GM18499 (cell line): ENCODE results near the gene UBR3.
"Not testable (repeated sequence)": the region's sequence is repeated elsewhere in the genome, so short reads cannot be mapped to it uniquely, and the experiment has no call there.

Experiments
- ATAC-seq: cut with Tn5 transposase; IDR thresholded peaks from one replicate; pipeline ENCODE4 v1.9.1; 2021; ENCODE audit warnings: moderate number of reproducible peaks; ENCODE audit not compliant: insufficient read depth, unreplicated experiment

The UBR3 gene

DNA sequence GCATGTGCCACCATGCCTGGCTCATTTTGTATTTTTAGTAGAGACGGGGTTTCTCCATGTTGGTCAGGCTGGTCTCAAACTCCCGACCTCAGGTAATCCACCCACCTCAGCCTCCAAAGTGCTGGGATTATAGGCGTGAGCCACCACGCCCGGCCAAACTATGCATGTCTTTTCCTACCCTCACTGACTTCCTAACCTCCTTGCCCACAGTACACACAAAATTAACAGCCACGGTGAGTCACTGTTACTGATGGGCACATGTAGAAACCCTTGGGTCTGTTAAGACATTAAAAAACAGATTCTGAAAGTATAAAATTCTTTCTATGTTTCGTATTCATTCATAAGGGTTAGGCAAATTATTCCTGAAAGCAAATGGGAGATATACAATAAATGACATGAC, 7.2 kb upstream of the UBR3 start:
- not testable (repeated sequence) for ATAC-seq

DNA sequence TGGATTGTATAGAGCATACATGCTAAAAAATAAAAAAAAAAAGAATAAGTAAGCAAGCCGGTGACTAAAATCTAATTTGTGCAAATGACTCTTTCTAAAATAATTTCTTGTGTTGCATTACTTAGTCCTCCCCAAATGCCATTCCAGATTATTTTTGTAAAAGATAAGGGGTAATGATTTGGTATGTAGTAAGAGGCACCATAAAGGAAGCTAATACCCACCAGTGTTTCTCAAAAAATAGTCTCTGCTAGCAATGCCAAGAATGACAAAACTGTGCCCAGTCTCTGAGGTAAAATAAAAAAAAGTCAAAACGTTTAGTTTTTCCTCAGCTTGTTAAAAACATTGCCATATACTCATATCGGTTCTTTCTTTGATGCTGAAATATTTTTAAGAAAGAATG, 5.2 kb upstream of the UBR3 start:
- ATAC-seq = no peak

DNA sequence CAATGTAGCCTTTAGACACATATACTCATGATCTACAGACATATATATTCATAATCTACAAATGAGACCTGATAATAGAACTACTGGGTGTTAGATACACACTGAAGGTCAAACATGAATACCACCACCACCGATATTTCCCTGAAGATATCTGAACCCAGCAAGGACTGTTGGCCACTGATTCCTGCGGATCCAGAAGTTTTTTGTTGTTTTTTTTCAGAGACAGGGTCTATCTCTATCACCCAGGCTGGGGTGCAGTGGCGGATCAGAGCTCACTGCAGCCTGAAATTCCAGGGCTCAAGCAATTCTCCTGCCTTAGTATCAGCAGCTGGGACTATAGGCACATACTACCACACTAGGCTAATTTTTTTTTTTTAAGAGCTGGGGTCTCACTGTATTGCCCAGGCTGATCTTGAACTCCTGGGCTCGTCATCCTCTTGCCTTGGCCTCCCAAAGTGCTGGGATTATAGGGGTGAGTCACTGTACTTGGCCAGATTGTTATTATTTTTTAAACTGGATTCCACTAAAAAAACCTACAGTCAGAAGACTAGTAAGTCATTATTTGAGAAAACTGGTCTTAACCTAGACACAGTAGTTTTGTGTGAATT, 4.4 kb upstream of the UBR3 start:
- no peak for ATAC-seq

DNA sequence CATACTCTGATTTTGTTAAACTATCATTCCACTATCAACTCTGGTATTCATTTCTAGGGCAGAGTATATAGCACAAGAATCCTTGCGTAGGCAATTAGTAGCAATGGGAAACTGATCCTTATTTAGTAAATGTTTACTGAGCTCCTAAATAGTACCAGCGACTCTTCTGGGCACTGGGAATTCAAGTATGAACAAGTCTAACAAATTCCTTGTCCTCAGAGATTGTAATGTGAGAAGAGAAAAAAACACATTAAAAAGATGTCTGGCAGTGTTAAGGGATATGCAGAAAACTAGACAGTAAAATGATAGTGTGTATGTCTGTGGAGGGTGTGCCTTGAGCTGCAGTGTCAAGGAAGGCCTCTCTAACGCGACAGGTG, 3.3 kb upstream of the UBR3 start:
- no peak for ATAC-seq

DNA sequence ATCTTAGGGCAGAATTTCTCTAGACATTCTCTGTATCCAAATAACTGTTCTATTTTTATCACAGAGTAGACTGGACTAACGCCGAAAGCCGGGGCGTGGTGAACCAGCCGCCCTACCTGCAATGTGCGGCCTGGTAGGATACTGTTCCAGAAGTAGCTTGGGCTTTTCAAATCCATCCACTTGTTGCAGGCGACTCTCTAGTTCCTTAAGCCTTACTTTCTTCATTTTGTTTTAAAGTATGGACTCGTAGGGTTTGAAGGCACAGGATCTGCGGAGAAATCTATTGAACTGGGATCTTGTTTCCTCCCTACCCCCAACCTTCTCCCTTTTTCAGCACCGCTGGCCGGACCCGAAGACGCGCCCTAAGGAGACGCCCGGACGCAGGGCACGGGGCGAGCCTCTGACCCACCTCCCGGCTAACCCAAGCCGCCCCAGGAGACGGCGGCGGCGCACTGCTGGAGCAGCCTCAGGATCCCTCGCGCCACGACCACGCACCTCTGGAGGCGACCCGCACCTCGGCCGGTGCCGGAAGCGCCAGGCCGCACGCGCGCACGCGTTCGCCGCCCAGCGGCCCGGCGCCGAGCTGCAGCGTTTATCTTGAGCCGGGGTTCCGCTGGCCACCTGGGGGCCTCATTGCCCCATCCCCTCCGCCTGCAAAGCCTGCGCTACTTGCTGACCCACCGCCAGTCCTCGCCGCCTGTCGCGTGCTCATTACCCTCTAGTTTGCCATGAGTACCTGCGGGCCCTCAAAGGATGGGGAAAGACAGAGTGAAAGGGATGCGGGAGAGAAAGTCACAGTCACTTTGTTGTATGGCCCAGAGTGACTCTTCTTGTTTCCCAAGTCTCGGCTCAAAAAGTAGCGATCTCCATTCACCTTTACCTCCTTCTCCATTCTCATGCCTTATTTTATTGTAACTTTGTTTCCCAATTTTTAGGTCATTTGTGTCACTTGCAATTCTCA, 2.6 kb upstream of the UBR3 start, which contains the start of gene METTL5:
Gene METTL5 (minus strand): TSS at position 533 of the 961 bp plus-strand sequence. CDS start 308 bp downstream, at position 225.
- no peak for ATAC-seq

DNA sequence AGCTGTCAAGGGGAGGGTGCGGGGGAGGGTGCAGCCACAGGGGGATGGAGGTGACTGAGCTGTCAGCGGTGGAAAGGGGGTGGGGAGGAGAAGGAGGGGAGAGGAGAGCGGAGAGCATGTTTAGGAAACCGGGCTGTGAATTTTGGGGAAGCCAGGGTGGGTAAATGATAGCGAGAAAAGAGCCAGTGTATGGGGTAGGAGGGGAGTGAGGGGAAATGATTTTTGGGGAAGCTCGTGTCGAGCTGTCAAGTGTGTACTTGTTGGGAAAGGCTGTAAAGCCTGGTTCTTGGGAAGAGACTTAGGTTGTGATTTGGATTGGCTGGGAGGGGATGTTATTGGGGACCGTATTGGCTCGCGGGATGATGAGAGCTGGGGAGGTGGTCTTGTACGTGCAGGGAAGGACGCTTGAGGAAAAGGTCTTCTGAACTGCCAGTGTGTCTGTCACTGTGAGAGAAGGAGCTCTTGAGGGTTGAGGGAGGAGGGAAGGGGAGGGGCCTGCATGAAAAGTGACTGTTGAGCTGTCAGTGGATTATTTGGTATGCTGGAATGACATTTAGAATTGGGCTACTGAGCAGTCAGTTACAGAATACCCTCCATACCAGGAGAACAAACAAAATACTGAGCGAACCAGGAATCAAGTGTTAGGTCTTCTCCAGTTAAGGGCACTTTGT, 1.0 kb downstream of the UBR3 start:
- ATAC-seq = no peak

DNA sequence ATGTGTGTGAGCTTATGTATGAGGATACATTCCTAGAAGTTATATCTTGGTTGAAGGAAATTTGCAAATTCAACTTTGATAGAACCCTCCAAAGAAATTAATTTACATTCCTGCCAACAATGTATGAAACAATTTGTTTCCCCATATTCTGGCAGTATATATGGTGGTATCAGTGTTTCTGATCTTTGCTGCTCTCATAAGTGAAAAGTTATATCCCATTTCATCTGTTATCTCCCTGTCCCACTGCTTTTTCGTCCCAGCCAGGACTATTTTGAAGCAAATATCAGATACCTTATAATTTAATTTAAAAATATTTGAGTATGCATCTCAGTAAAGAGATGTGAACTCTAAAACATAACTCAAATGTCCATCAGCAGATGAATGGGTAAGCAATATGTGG, 7.1 kb downstream of the UBR3 start:
- no peak for ATAC-seq

DNA sequence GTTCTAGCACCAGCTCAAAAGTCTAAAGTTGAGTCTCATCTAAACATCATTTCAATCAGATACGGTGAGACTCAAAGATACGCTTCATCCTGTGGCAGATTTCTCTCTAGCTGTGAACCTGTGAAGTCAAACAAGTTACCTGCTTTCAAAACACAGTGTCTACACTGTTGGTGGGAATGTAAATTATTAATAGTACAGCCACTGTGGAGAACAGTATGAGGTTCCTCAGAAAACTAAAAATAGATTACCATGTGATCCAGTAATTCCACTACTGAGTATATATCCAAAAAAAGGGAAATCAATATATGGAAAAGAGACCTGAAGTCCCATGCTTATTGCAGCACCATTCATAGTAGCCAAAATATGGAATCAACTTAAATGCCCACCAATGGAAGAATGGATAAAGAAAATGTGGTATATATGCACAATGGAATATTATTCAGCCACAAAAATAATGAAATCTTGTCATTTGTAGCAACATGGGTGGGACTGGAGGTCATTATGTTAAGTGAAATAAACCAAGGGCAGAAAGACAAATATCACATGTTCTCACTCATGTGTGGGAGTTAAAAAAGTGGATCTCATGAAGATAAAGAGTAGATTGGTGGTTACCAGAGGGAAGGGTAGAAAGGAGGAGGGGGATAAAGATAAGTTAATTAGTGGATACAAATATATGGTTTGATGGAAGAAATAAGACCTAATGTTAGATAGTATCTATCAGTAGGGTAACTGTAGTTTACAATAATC, 11.7 kb downstream of the UBR3 start:
- ATAC-seq = no peak

DNA sequence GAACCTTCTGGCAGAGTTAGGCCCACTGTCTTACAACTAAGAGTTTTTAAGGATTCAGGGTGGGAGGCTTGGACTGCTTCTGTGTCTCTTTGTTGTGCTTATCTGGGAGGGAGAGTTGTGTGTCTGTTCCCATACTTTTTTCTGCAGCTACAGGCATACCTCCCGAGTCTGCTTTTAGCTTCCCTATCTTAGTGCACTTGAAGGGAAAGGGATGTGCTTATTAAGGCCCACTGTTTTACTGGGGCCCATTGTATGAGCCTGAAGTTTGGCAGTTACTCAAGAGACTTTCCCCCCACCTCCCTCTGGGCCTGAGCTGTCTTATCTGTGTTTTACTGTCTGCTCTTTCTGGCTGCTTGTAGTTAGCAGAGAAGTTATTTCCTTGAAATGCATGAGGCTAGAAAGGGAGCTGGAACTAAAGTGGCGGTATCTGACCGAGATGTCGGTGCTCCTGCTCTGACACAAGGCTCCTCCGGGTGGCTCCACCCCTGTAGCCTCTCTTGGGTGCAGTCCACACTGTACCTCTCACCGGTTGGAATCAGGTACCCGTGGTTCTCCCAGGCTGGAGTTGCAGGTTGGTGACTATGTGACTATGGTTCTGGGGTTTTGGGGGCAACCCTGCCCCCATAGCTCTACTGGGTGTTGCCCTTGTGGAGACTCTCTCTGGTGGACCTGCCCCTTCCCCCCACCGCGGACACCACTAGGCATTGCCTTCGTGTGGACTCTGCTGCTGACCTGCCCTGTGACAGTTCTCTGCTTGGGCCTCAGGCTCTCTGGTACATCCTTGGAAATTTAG, 12.9 kb downstream of the UBR3 start:
- ATAC-seq = no peak

DNA sequence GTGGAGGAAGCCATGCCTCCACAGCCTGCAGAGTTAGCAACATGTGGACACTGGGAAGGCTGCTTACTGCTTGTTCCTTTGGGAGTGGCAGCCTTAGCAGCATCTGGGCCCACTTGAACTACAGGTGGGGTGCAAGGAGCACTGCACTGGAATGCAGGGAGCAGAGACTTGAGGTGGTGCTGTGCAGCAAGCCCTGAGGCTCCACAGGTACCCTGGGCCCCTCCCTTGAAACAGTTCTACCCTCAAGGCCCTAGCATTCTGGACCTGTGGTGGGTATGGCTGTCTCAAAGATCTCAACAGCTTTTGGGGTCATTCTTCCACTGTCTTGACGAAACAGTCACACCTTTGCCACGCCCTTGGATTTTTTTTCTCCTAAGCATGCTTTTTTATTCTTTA, 13.5 kb downstream of the UBR3 start:
- ATAC-seq = no peak

DNA sequence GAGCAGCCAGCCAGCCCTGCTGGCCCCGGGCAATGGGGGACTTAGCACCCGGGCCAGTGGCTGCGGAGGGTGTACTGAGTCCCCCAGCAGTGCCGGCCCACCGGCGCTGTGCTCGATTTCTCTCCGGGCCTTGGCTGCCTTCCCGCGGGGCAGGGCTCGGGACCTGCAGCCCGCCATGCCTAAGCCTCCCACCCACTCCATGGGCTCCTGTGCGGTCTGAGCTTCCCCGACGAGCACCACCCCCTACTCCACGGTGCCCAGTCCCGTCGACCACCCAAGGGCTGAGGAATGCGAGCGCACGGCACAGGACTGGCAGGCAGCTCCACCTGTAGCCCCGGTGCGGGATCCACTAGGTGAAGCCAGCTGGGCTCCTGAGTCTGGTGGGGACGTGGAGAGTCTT, 14.4 kb downstream of the UBR3 start:
- not testable (repeated sequence) for ATAC-seq

DNA sequence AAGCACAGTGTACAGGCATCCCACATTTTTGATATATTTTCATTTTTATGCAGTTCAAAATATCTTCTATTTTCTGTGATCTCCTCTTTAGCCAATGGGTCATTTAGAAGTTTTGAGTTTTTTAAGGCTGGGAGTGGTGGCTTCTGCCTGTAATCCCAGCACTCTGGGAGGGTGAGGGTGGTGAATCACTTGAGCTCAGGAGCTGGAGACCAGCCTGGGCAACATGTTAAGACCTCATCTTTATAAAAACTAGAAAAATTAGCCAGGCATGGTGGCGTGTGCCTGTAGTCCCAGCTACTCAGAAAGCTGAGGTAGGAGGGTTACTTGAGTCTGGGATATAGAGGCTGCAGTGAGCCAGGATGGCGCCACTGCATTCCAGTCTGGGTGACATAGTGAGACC, 17.8 kb downstream of the UBR3 start:
- ATAC-seq = no peak

DNA sequence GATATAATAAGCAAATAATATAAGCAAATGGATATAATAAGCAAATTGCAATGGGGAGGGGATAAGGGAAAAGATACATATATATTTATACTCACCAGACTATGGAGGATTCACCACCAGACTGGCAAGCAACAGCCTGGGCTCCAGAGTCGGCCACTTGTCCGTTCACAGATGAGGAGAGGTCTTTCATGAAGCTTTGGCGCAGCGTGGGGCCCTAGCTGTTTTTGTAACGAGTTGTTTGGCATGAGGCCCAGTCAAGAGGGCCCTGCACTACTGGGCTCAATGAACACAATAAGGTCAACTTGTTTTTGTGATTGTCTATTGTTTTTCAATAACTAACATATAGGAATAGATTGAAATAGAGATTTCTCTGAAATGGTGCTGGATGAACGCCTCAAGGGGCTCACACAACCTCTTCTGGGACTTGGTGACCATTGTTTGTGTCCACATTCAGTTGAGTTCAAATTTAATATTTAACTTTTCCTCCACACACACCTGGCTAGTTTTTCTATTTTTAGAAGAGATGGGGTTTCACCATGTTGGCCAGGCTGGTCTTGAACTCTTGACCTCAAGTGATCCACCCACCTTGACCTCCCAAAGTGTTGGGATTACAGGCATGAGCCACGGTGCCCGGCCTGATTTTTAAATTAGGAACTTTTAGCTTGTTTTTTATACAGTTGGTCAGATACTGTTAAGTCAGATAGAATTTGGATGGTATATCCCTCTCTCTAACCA, 21.9 kb downstream of the UBR3 start:
- ATAC-seq = not testable (repeated sequence)

DNA sequence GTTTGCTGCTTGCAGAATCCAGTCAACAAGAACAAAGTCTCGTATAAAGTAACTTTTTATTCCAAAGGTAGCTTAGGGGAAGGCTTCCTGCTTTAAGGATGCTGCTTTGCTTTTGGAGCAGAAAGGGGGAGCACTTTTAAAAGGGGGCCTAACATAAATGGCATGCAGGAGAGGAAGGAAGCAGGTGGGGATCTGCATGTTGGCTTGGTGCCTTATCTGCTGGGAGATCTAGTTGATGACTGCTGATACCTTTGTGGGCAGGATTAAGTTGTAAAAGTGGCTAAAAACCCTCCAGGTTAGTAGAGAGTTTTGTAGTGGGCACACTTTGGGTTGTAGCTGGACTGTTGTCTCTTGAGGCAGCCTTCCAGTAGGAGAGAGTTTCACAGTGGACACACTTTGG, 22.5 kb downstream of the UBR3 start:
- ATAC-seq = no peak

DNA sequence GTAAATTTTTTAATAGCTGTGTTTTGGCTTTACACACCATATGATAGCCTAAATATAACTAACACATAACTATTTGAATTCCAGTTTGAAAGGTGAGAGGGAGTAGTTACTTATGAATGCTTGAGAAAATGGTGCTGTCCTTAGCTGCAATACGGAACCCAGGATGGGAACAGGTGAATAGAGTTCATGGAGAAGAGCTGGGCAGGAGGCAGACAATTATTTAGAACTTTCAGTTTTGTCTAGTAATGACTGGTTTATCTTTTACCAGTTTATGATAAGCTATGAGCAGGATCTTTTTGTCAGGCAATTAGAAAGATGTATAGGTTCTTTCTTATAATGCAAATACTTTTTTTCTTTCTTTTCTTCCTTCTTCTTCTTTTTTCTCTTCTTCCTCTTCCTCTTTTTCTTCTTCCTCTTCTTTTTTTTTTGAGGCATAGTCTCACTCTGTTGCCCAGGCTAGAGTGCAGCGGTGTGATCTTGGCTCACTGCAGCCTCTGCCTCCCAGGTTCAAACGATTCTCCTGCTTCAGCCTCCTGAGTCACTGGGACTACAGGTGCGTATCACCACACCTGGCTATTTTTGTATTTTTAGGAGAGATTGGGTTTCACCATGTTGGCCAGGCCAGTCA, 25.9 kb downstream of the UBR3 start:
- no peak for ATAC-seq

DNA sequence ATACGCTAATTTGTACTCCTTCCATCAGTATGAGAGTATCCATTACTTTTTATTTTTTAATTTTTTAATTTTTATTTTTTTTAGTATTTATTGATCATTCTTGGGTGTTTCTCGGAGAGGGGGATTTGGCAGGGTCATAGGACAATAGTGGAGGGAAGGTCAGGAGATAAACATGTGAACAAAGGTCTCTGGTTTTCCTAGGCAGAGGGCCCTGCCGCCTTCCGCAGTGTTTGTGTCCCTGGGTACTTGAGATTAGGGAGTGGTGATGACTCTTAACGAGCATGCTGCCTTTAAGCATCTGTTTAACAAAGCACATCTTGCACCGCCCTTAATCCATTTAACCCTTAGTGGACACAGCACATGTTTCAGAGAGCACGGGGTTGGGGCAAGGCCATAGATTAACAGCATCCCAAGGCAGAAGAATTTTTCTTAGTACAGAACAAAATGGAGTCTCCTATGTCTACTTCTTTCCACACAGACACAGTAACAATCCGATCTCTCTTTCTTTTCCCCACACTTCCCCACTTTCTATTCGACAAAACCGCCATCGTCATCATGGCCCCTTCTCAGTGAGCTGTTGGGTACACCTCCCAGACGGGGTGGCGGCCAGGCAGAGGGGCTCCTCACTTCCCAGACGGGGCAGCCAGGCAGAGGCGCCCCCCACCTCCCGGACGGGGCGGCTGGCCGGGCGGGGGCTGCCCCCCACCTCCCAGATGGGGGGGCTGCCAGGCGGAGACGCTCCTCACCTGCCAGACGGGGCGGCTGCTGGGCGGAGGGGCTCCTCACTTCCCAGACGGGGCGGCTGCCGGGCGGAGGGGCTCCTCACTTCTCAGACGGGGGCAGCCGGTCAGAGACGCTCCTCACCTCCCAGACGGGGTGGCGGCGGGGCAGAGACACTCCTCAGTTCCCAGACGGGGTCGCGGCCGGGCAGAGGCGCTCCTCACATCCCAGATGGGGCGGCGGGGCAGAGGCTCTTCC, 28.3 kb downstream of the UBR3 start:
- not testable (repeated sequence) for ATAC-seq

DNA sequence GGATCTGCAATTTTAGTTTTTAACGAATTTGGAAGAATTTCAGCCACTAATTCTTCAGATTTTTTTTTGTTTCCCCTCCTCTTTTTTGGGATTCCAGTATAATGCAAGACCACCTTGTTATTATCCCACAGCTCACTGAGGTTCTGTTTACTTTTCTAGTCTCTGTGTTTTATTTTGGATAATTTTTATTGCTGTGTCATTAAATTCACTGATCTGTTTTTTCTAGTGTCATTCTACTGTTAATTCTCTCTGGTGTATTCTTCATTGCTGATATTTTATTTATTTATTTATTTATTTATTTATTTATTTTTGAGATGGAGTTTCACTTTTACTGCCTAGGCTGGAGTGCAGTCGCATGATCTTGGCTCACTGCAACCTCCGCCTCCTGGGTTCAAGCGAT, 32.2 kb downstream of the UBR3 start:
- no peak for ATAC-seq
